Measurements from ENCODE around the gene DCC. TPM values are rescaled to one million over a fixed set of nuclear protein-coding genes. Genes with fewer than 3 reads are reported as not detected.

The DCC gene
- total and polyA plus RNA-seq, 2 donors (not counting 1 experiment from before 2014, with no cell fraction given) = 0.14 TPM; not detected in 1

- H3K36me3 ChIP-seq (ENCODE audit: control insufficient read depth, insufficient read depth, low read length) = no peaks in the 10 kb centered on the region
- no peaks in the 10 kb centered on the region for H3K4me1 ChIP-seq (ENCODE audit: control insufficient read depth, extremely low read depth, insufficient read depth, low read length)
- no peak overlapping the region for H3K9ac ChIP-seq (ENCODE audit: insufficient read depth, low read length)
- H3K79me2 ChIP-seq (ENCODE audit: control insufficient read depth, insufficient read depth, low read length) = no peaks in the 10 kb centered on the region
- no peak overlapping the region for H3K27ac ChIP-seq (ENCODE audit: insufficient read depth, low read length)
- DNase-seq (ENCODE audit: low read depth in 2 of 2) = no peak
- no peak overlapping the region for H3K4me3 ChIP-seq (replicated peaks in 1 of 4; ENCODE audit: control extremely low read depth in 1 of 4, insufficient read depth in 1 of 4, low read depth in 3 of 4, low read length in 4 of 4)
- TF ChIP-seq EZH2 (IDR thresholded peaks at IDR 0.05; ENCODE audit: low read length, missing control alignments) (no peak), CTCF (conservative IDR thresholded peaks at IDR 0.05 in 1 of 2, IDR thresholded peaks at IDR 0.05 in 1 of 2; ENCODE audit: low read depth in 1 of 2, low read length in 2 of 2) (no peak)
- no peaks in the 10 kb centered on the region for H3K27me3 ChIP-seq (ENCODE audit: control insufficient read depth, insufficient read depth, low read length)
- H4K20me1 ChIP-seq (ENCODE audit: control insufficient read depth, extremely low read depth, insufficient read depth, low read length) = no peaks in the 10 kb centered on the region
- H2AFZ ChIP-seq (ENCODE audit: low read length) = no peak overlapping the region
- H3K9me3 ChIP-seq (ENCODE audit: control insufficient read depth, insufficient read depth, low read depth, low read length) = no peaks in the 10 kb centered on the region
- H3K4me2 ChIP-seq (ENCODE audit: extremely low read depth, insufficient read depth, low read length) = no peak overlapping the region
These were observed 197.3 kb downstream of the DCC start for GRCh38 chr18:52537261-52537660.

GRCh38 chr18:52541056-52541455 is 201.1 kb downstream of the DCC start:
- H3K9ac ChIP-seq (ENCODE audit: insufficient read depth, low read length) = no peak overlapping the region
- no peaks in the 10 kb centered on the region for H3K27me3 ChIP-seq (ENCODE audit: control insufficient read depth, insufficient read depth, low read length)
- no peaks in the 10 kb centered on the region for H3K79me2 ChIP-seq (ENCODE audit: control insufficient read depth, insufficient read depth, low read length)
- no peak overlapping the region for H3K27ac ChIP-seq (ENCODE audit: insufficient read depth, low read length)
- H4K20me1 ChIP-seq (ENCODE audit: control insufficient read depth, extremely low read depth, insufficient read depth, low read length) = no peaks in the 10 kb centered on the region
- no peaks in the 10 kb centered on the region for H3K9me3 ChIP-seq (ENCODE audit: control insufficient read depth, insufficient read depth, low read depth, low read length)
- H2AFZ ChIP-seq (ENCODE audit: low read length) = no peak overlapping the region
- no peaks in the 10 kb centered on the region for H3K4me1 ChIP-seq (ENCODE audit: control insufficient read depth, extremely low read depth, insufficient read depth, low read length)
- DNase-seq (ENCODE audit: low read depth in 2 of 2) = no peak
- no peaks in the 10 kb centered on the region for H3K36me3 ChIP-seq (ENCODE audit: control insufficient read depth, insufficient read depth, low read length)
- no peak overlapping the region for H3K4me3 ChIP-seq (replicated peaks in 1 of 4; ENCODE audit: control extremely low read depth in 1 of 4, insufficient read depth in 1 of 4, low read depth in 3 of 4, low read length in 4 of 4)
- TF ChIP-seq EZH2 (IDR thresholded peaks at IDR 0.05; ENCODE audit: low read length, missing control alignments) (no peak), CTCF (conservative IDR thresholded peaks at IDR 0.05 in 1 of 2, IDR thresholded peaks at IDR 0.05 in 1 of 2; ENCODE audit: low read depth in 1 of 2, low read length in 2 of 2) (no peak)
- no peak overlapping the region for H3K4me2 ChIP-seq (ENCODE audit: extremely low read depth, insufficient read depth, low read length)

- Histone ChIP-seq H3K4me1 (ENCODE audit: control insufficient read depth, extremely low read depth, insufficient read depth, low read length) (no peaks in the 10 kb centered on the region), H3K4me2 (ENCODE audit: extremely low read depth, insufficient read depth, low read length) (no peak overlapping the region), H4K20me1 (ENCODE audit: control insufficient read depth, extremely low read depth, insufficient read depth, low read length) (no peaks in the 10 kb centered on the region), H3K27ac (ENCODE audit: insufficient read depth, low read length) (no peak overlapping the region), H3K27me3 (ENCODE audit: control insufficient read depth, insufficient read depth, low read length) (no peaks in the 10 kb centered on the region), H3K36me3 (ENCODE audit: control insufficient read depth, insufficient read depth, low read length) (no peaks in the 10 kb centered on the region), H3K79me2 (ENCODE audit: control insufficient read depth, insufficient read depth, low read length) (no peaks in the 10 kb centered on the region), H3K9ac (ENCODE audit: insufficient read depth, low read length) (no peak overlapping the region), H2AFZ (ENCODE audit: low read length) (no peak overlapping the region), H3K9me3 (ENCODE audit: control insufficient read depth, insufficient read depth, low read depth, low read length) (no peaks in the 10 kb centered on the region), H3K4me3 (replicated peaks in 1 of 4; ENCODE audit: control extremely low read depth in 1 of 4, insufficient read depth in 1 of 4, low read depth in 3 of 4, low read length in 4 of 4) (no peak overlapping the region)
- no peak for DNase-seq (ENCODE audit: low read depth in 2 of 2)
- no peak for TF ChIP-seq CTCF (conservative IDR thresholded peaks at IDR 0.05 in 1 of 2, IDR thresholded peaks at IDR 0.05 in 1 of 2; ENCODE audit: low read depth in 1 of 2, low read length in 2 of 2)
- TF ChIP-seq EZH2 (IDR thresholded peaks at IDR 0.05; ENCODE audit: low read length, missing control alignments) = no peak
These were observed 204.1 kb downstream of the DCC start for GRCh38 chr18:52544086-52544485.

All from fibroblast of lung (primary cell).